Activated CD4-positive, alpha-beta T cell treated with anti-CD3 and anti-CD28 coated beads for 48 hours (primary cell): ENCODE data around the gene RRM1.
"Not testable (repeated sequence)": the region's sequence is repeated elsewhere in the genome, so short reads cannot be mapped to it uniquely, and the experiment has no call there.

Experiments
- DNase-seq: peaks from one replicate; pipeline ENCODE4 v3.0.0-alpha.2; 2020

Gene RRM1

GRCh38 chr11:4094348-4095291 is at the start of gene RRM1:
RRM1 (plus strand) TSS chr11:4094799; CDS start chr11:4095013, 214 bp downstream.
- peak; percentile 97 for DNase-seq

- DNase-seq = no peak
Observed at GRCh38 chr11:4044976-4045646, 49.5 kb upstream of the RRM1 start.

- no peak for DNase-seq
Observed at GRCh38 chr11:4048340-4048739, 46.3 kb upstream of the RRM1 start.

- DNase-seq = no peak
Observed at GRCh38 chr11:4049006-4049405, 45.6 kb upstream of the RRM1 start.

- no peak for DNase-seq
Observed at GRCh38 chr11:4050138-4050537, 44.5 kb upstream of the RRM1 start.

- not testable (repeated sequence) for DNase-seq
Observed at GRCh38 chr11:4053200-4053599, 41.4 kb upstream of the RRM1 start.

GRCh38 chr11:4054643-4055042 is 40.0 kb upstream of the RRM1 start:
- no peak for DNase-seq

- DNase-seq = no peak
Observed at GRCh38 chr11:4059424-4059823, 35.2 kb upstream of the RRM1 start.

GRCh38 chr11:4060182-4060923 is 34.2 kb upstream of the RRM1 start:
- no peak for DNase-seq

GRCh38 chr11:4061700-4062099 is 32.9 kb upstream of the RRM1 start:
- DNase-seq = no peak

- DNase-seq = no peak
Observed at GRCh38 chr11:4063348-4063747, 31.3 kb upstream of the RRM1 start.

- DNase-seq = no peak
Observed at GRCh38 chr11:4064278-4064955, 30.2 kb upstream of the RRM1 start.

GRCh38 chr11:4065086-4065485 is 29.5 kb upstream of the RRM1 start:
- no peak for DNase-seq

- DNase-seq = no peak
Observed at GRCh38 chr11:4065601-4066377, 28.8 kb upstream of the RRM1 start.

- no peak for DNase-seq
Observed at GRCh38 chr11:4066910-4067309, 27.7 kb upstream of the RRM1 start.

- DNase-seq = no peak
Observed at GRCh38 chr11:4068962-4069361, 25.6 kb upstream of the RRM1 start.

GRCh38 chr11:4071325-4071724 is 23.3 kb upstream of the RRM1 start:
- no peak for DNase-seq

- DNase-seq = no peak
Observed at GRCh38 chr11:4071914-4072313, 22.7 kb upstream of the RRM1 start.

GRCh38 chr11:4072668-4073285 is 21.8 kb upstream of the RRM1 start:
- peak; percentile 49 for DNase-seq

GRCh38 chr11:4074266-4074665 is 20.3 kb upstream of the RRM1 start:
- no peak for DNase-seq

GRCh38 chr11:4076774-4077173 is 17.8 kb upstream of the RRM1 start:
- DNase-seq = no peak

- no peak for DNase-seq
Observed at GRCh38 chr11:4083198-4083597, 11.4 kb upstream of the RRM1 start.
